ENCODE data around the gene SDC1.

SDC1 gene

GRCh38 chr2:20192781-20193180 lies 32.1 kb downstream of the SDC1 start:
- no peaks in the 10 kb centered on the region for H3K9me3 ChIP-seq
- H3K27me3 ChIP-seq, result peaks cover 0 to 5% of the 10 kb centered on the region in 2 donors
- H3K27ac ChIP-seq, result no peak overlapping the region
- intact Hi-C loops (cut with DNase I; ENCODE audit: low total_unique reads), result no loop called here
- peaks cover 0 to 4% (median 0%) of the 10 kb centered on the region in 4 donors for H3K4me1 ChIP-seq
- TF ChIP-seq CTCF (IDR thresholded peaks at IDR 0.05), result no peak
- H3K36me3 ChIP-seq, result no peaks in the 10 kb centered on the region
- no peak for DNase-seq
- no peak overlapping the region for H3K4me3 ChIP-seq

DNA sequence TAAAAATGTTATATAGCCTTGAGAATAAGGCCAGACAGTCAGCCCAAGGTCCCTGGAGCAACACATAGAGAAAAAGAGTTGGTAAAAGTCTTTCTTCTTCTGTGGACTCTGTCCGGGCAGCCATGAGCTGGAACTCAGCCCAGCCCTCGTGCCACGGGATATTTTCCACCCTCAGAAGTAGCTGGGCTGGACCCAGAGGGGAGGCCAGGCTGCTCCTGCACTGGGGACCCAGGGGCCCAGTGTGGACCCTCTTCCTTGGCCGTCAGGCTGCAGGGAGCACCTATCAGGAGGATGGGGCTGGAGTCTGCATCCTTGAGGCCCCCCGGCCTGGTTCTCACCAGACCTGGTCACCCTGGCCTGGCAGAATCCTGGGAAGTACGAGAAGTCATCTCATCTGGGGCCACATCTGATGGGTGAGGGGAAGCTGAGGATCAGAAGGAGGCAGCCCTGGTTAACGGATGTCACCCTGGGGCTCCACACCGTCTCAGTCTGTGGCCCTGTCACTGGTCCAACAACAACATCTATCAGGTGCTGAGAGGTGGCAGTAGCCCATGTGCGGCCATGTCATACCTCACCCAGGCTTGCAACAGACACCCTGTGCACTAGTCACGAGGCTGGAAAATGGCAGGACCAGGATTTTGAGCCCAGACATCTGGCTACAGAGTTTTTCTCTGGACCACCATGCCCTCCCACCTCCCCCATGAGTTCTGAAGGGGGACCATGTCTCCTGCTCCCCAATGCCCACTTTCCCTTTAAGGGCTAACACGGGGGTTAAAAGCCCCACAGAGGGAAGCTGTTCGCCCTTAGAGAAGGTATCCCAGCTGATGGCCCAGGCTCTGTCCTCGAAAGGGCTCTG lies 33.0 kb downstream of the SDC1 start:
- H3K27ac ChIP-seq, result no peak overlapping the region
- peaks cover 0 to 5% of the 10 kb centered on the region in 2 donors for H3K27me3 ChIP-seq
- H3K4me3 ChIP-seq, result no peak overlapping the region
- intact Hi-C loops (cut with DNase I; ENCODE audit: low total_unique reads), result no loop called here
- TF ChIP-seq CTCF (IDR thresholded peaks at IDR 0.05), result no peak
- H3K4me1 ChIP-seq, result peaks cover 0 to 4% (median 0%) of the 10 kb centered on the region in 4 donors
- H3K9me3 ChIP-seq, result no peaks in the 10 kb centered on the region
- no peak for DNase-seq
- no peaks in the 10 kb centered on the region for H3K36me3 ChIP-seq

- TF ChIP-seq CTCF (IDR thresholded peaks at IDR 0.05), result no peak
- no peak for DNase-seq
- no peak overlapping the region for H3K27ac ChIP-seq
- H3K4me3 ChIP-seq, result no peak overlapping the region
- H3K9me3 ChIP-seq, result no peaks in the 10 kb centered on the region
- peaks cover 0 to 4% (median 0%) of the 10 kb centered on the region in 4 donors for H3K4me1 ChIP-seq
- peaks cover 0 to 5% of the 10 kb centered on the region in 2 donors for H3K27me3 ChIP-seq
- H3K36me3 ChIP-seq, result no peaks in the 10 kb centered on the region
- intact Hi-C loops (cut with DNase I; ENCODE audit: low total_unique reads), result no loop called here
Observed at GRCh38 chr2:20190876-20191713, 33.8 kb downstream of the SDC1 start.

GRCh38 chr2:20190170-20190569 lies 34.8 kb downstream of the SDC1 start:
- Histone ChIP-seq H3K27ac (no peak overlapping the region), H3K27me3 (peaks cover 0 to 5% of the 10 kb centered on the region in 2 donors), H3K9me3 (no peaks in the 10 kb centered on the region), H3K4me3 (no peak overlapping the region), H3K36me3 (no peaks in the 10 kb centered on the region), H3K4me1 (peaks cover 0 to 4% (median 0%) of the 10 kb centered on the region in 4 donors)
- no peak for DNase-seq
- no peak for TF ChIP-seq CTCF (IDR thresholded peaks at IDR 0.05)
- intact Hi-C loops (cut with DNase I; ENCODE audit: low total_unique reads), result no loop called here

GRCh38 chr2:20189299-20189931 lies 35.5 kb downstream of the SDC1 start:
- TF ChIP-seq CTCF (IDR thresholded peaks at IDR 0.05), result no peak
- H3K27ac ChIP-seq, result no peak overlapping the region
- no peaks in the 10 kb centered on the region for H3K36me3 ChIP-seq
- intact Hi-C loops (cut with DNase I; ENCODE audit: low total_unique reads), result no loop called here
- H3K9me3 ChIP-seq, result no peaks in the 10 kb centered on the region
- H3K4me1 ChIP-seq, result peaks cover 0 to 4% (median 0%) of the 10 kb centered on the region in 4 donors
- H3K4me3 ChIP-seq, result no peak overlapping the region
- no peak for DNase-seq
- H3K27me3 ChIP-seq, result peaks cover 0 to 5% of the 10 kb centered on the region in 2 donors

Measured in tibial artery (tissue), 4 donors.